Measurements from ENCODE around the gene RAB3C. TPM values are rescaled to one million over a fixed set of nuclear protein-coding genes. Genes with fewer than 3 reads are reported as not detected.

RAB3C gene
- total RNA-seq, 4 donors from 2014 or later = 0.33 to 3.4 (median 1.4) TPM

- no peak for TF ChIP-seq CTCF (IDR thresholded peaks at IDR 0.05; ENCODE audit: low read depth)
Measured at GRCh38 chr5:58816181-58816731, 233.4 kb downstream of the RAB3C start.

GRCh38 chr5:58818465-58818864 is 235.6 kb downstream of the RAB3C start:
- TF ChIP-seq CTCF (IDR thresholded peaks at IDR 0.05; ENCODE audit: low read depth) = no peak

DNA sequence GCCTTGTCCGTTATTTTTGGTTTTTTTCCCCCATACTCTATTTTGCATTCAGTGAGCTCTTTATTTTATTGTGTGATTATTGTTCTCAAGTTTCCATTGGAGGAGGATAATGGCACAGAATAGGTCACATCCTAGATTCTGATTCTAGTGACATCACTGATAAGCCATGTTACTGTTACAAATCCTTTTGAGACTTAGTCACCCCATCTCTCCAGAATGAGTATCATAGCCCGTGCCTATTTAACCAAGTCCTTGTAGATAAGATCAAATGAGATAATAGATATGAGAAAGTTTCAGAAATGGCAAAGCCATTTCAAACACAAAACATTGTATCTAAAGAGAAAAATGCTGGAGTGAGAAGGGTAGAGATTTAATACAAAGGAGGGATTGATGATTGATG is 242.6 kb downstream of the RAB3C start:
- no peak for TF ChIP-seq CTCF (IDR thresholded peaks at IDR 0.05; ENCODE audit: low read depth)

DNA sequence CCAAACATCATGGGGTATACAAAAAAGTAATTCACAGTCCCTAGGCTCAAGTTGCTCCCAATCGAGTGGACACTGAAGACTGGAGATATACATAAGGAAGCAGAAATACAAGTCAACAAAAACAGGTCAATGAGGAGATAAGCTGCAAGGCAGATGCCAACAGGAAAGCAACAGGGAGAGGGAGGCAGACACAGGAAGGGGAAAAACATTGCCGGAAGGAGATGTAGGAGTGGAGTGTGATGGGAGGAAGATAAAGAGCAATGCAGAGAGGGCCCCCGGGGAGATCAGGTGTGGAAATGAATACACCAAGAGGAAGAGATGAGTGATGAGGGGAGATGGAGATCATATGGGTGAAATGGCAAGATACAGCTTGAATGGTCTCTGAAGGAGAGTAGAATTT is 243.0 kb downstream of the RAB3C start:
- no peak for TF ChIP-seq CTCF (IDR thresholded peaks at IDR 0.05; ENCODE audit: low read depth)

DNA sequence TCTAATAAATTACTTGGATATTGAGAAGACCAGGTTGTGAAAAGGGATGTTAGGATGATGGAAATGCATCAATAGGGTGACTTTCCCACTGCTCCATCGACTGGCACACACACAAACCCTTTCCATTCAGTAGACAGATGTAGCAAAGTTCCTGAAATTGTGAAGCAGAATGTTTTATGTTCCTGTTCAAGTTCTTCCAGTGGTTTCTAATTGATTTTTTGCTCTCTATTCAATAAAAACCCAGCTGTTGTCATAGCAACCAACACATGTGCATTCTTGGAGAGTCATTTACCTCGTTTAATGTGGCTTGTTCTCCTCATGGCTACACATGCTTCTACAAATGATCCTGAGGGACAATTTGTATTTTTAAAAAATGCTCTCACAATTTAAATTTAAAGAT is 244.6 kb downstream of the RAB3C start:
- no peak for TF ChIP-seq CTCF (IDR thresholded peaks at IDR 0.05; ENCODE audit: low read depth)

GRCh38 chr5:58828258-58828657 is 245.4 kb downstream of the RAB3C start:
- TF ChIP-seq CTCF (IDR thresholded peaks at IDR 0.05; ENCODE audit: low read depth) = no peak

DNA sequence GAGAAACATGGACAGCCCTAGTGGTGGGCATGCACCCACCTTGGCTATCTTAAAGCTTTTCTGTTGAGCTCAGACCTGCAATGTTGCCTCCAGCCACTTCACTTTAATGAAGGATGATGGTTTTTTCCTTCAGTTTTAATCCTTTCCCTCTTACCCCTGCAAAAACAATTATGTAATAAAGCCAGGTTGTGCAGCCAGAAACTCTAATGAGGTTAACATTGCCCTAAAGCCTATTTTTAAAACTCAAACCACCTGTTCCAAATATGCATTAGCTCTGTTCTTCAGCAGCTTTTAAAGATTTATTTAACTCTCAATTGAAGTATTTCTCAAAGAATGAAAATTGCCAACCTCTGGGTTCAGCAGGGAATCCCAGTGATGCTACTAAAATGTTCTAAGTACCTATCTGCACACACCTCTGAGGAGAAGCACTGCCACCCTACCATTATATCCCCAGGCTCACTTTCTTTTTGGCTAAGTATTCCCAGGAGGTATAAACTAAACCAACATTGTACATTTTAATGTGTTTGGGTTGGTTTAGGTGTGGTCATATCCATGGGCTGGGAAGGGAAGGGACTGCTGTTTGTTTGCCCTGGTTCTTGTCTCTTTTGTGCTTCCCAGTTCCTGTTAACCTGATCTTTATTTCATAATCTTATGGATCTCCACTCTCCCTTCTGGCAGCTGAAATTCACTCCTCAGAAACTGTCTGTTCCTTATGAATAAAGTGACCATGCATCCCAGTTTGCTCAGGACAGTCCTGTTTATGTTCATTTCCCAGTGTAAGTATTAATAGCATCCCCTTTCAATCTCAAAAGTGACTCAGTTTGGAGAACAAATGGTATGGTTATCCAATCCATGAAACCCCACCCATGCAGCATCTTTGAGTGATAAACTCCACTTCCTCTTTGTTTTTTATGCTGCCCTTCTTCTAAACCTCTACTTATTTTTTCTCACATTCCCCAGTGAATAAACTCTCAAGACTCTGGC is 251.7 kb downstream of the RAB3C start:
- TF ChIP-seq CTCF (IDR thresholded peaks at IDR 0.05; ENCODE audit: low read depth) = no peak
